Stimulated activated CD8-positive, alpha-beta memory T cell treated with anti-CD3 and anti-CD28 coated beads, Interleukin-4, amount 100 ng/mL, for 4 hours (primary cell): Measurements from ENCODE around the gene MRPS6.

Experiments used
- DNase-seq, 2 donors: peaks; one replicate each; pipeline ENCODE4 v3.0.0-alpha.2; 2020; ENCODE audit warnings: low read depth in 2 of 2, low spot score in 1 of 2

MRPS6 gene

DNA sequence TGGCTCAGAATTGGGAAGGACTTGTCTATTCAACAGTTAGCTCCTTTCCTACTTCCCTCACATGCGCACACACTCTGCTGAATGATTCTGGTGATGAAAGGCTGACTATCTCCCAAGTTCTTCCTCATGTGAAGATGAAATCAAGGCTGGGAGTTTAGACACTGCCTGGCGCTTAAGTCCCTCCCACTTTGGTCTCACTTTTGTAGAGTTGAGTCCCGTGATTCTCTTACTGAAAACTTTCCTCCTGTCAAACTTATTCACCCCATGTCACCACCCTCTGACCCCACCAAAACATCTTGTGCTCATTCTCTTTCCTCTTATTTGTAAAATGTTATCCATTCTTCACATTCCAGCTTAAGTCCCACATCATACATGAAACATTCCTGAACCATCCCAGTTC is 8.4 kb upstream of the MRPS6 start:
- no peak for DNase-seq

DNA sequence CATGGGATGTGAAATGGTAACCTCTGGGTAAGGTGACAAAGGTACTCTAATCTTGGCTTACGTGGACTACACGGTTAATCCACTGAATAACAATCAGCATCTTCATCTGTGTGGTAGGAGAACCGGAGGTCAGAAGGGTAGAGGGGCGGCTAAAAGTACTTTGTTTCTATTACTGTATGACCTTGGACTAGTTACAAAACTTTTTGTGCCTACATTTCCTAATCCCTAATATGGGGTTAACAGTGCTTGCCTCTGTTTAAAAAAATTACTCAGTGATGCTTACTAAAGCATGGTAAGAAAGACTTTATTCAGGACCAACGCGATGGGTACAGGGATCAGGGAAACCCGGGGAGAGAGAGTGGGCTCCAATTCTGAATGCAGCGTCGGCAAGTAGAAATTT is 1.7 kb upstream of the MRPS6 start:
- no peak for DNase-seq

DNA sequence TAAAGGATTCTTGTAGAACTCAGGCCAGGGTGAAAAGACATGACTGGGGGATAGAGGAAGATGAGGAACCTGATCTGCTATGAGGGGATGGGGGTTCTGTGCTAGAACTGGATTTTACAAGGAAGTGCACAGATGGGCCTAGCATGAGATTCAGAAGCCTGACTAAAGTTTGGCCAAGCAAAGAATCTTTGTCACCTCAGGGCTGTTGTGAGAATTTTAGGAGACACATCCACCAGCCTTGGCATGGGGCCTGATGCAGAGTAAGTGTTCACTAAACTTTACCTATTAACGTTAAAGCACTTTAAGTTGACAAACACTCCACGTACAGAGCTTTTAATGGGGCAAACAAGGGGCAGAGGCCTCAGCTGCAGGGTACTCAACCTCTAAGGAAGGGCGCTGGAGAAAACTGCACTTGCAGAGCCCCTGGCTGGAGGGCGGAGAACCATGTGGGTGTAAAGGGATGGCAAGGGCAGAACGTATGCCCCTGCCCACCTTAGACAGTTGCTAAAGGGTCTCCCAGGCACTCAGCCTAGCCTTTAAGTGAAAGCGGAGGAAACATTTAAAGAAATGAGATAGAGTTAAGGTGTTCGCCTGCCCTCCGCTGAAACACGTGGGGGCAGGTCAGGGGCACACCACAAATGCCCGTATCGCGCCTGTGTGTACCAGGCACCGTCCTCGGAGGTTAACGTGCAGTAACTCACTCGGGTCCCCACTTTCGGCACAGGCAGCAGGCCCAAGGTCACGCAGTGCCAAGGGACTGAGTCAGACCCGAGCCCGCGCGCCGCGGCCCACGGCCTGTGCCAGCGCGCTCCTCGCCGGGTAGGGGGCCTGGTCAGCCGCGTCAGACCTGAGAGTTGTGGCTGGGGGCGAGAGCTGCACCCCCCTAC is 990 bp upstream of the MRPS6 start:
- no peak for DNase-seq

DNA sequence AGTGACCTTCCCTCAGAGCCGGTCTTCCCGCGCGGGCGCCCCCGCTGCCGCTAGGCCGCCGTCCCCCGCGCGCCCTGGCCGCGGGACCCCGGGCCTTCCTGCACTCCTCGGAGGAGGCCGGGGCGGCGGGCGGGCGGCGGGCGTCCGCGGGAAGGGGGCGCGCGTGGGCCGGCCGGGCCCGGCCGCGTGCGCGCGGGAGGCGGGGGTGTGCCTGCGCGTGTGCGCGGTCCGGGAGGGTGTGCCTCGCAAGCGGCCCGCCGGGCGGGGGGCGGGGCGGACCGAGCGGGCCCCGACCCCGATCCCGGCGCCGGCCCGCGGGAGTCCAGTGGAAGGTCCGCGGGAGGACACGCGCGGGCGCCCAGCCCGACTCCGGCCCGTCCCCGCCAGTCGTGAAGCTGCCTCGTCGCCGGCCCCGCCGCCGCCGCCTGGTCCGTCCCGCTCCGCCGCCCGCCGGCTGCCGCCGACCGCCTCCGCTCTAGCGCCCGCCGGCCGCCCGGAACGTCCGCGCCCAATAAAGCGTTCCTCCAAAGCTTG is 438 bp downstream of the MRPS6 start:
- DNase-seq: peak in 1 of 2 donors; percentile 19

DNA sequence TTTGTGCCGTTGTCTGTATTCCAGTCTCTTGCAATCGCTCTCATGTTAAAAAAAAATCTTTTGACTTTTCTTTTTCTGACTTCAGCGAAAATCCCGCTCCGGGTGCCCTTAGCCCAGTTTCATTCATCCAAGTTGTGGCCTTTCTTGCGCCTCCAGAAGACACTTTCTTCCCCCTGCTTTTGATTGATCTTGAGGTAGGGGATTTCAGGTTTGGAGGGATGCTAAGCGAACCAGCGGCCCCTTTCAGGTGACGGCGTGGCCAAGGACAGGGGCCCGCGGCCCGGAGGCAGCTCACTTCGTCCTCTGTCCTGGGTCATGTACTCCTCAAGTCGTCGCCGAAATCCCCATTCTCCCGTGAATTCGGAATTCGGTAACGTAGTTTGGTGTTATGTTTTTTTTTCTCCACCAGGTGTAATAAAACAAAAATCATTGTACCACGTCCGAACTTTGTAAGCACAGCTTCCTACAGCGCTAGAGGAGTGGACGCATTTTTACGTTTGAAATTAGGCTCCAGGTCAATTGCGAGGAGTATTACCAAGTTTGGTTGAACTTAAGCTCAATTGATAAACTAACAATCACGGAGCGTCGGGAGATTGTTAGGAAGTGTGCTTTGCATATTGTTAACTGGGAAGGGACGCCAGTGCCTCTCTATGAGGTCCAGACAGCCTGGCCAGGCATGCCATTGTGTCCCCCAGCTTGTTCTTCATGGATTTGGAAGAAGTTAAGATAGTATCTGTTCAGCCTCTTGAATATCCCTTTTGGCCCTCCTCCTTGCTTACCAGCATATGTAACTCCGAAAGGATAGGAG is 1.1 kb downstream of the MRPS6 start:
- no peak for DNase-seq

DNA sequence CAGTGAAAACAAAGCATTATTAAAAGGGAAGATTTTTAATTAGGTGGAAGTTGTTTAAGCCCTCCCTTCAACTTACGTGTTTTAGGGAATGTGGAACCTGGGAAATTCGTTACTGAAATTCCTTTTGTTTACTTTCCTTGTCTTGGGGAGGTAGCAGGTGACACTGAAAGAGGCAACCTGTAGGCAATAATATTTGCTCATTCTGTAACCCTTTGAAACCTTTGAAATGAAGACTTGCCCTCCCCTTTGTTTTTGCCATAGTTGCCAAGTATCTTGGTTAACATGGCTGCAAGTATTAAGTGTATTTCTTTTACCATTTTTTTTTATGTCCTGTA is 1.7 kb downstream of the MRPS6 start:
- no peak for DNase-seq

DNA sequence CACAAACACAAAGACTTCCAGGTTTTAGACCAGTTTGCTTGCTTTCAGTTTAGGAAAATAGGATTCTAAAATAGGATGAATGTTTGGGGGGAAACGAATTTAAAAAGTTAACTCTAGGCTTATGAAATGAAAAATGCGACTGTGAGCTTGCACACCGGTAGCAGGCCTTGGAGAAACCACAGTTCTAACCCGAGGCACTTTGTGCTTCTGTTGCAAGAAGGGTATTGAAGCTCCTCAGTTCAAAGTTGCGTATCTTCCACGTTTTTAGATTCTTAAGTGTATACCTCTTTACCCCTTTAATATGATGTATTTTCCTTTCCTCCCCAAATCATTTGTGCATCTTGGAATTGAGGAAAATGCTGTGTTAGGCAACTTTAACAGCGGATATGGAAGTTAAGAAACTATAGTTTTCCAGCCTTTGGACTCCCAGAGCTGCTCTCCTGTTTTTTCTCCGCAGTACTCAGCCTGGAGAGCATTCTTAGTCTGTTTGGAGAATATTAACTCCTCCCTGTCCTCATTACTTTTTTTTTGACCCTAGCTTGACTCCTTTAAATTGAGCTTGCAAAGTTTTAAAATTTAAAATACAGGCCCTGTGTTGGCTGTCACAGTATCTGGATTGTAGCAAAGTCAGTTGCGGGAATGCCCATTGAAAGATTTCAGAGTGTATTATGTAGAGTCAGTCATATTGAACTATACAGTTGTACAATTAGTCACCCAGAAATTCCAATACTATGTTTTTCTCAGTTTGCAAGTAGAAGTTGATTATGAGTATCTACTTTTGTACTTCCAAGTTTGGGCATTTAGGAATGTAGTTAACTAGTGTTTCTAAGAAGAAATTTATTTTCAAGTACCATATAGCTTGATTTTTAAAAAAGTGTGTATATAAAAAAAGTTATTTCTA is 2.6 kb downstream of the MRPS6 start:
- no peak for DNase-seq

DNA sequence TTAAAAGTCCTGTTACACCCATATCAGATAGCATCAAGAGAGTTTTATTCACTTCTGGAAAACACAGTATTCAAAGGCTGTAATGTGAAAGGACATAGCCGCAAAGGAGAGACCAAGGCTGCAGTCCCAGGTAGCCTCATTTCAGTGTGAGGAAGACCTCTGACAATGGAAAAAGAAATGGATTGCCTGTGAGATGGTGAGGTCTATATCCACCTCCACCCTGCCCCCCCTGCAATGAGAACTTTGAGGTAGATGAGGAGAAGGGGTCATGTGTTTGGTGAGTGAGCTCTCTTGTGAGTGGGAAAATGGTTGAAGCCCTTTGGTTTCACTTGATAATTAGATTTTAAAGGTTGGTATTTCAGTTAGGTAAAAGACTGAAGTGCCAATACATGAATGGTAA is 3.5 kb downstream of the MRPS6 start:
- no peak for DNase-seq

DNA sequence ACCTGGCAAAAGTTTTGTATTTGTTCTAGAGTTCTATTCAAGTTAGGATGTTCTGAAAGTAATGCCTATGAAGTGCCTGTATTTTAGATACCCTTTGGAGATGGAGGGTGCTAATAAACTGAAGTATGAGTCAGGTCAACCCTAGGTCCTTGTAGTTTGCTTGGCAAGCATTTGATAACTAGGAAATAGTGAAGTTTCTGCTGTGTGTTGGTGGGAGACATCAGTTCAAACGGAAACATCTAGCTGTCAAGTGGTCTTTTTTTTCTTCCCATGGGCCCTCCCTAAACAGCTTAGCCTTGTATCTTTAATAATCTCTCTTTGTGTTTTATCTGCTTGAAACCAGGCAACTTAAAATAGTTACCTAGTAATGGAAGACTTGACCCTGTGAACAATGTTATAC is 4.5 kb downstream of the MRPS6 start:
- no peak for DNase-seq

DNA sequence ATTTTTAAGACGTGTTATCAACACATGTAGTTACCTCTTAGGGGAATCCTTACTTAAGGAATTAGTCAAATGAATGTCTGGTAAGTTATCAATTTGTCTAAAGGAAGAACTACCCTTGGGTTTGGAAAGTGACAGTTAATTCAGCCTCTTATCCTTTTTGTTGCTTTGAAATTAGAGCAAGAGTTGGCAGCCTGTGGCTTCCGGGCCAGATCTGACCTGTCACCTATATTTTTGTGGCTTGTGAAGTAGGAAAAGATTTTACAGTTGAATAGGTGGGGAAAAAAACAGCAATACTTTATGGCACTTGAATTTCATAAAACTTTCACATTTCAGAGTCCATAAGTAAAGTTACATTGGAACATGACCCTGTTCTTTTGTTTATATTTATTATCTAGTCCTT is 5.5 kb downstream of the MRPS6 start:
- no peak for DNase-seq

DNA sequence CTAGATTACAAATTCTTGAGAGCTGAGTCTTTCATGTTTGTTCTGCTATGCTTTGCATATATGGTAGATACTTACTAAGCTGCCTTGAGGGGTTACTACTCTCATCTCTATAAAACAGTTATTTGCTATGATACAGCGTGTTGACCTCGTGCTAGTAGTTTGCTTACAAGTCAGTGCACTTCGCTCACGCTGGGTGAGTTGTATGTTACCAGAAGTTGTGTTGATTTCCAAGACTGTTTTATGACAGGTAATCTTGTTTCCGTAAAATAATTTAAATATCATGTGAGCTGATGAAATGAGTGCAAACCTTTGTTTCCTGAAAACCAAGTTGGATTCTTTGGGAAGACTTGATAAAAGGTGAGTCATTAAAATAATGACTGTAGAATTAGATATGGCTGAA is 7.3 kb downstream of the MRPS6 start:
- no peak for DNase-seq

DNA sequence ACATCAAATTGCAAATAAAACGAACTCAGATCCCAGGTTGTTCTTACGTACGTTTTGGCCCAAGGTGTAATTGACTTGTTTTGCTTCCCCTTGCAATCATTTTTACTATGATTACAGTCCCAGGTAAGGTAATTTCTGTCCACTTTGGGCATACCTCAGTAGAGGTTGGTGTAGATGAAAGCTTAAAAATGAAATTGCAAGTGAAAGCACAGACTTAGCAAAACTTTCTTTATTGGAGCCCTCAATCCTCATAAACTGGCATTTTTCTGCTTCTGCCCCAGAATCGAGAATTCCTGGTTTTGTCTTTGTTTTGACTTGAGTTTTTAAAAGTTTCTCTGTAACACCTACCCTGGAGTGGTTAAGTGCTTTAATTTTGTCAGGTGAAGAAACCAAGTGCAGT is 9.4 kb downstream of the MRPS6 start:
- no peak for DNase-seq

DNA sequence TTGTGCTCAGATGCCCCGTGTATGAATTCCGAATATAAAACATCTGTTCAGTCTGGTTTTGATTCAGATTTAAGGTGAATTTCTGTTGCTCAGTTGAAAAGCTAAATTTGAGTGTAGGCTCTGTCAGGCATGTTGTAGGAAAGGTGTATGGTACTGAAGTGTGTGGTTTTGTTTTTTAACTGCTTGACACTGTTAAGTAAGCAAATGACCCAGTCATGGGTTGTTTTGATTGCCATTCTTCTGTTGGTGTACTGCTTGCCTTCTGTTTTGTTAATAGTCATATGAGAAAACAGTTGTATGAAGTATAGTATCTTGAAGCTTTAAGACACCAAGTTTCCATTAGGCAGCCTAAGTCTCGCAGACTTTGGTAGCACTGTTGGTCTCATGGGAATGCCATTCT is 10.0 kb downstream of the MRPS6 start:
- DNase-seq: no peak

DNA sequence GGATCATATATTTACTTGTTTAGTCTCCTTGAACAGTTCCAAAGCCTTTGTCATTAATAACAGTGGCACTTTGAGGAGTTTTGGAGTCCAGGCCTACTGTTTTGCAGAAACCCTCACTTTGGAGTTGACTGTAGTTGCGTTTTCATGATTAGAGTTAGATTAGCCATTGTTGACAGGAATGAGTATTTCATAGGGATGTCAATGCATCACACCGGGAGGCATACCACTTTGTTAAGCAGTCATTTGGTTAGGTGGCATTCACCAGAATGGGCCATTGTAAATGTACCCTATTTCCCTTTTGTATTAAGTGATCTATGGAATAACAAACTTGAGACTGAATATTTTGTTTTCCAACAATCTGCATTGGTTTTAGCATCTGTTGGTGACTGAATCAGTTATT is 11.8 kb downstream of the MRPS6 start:
- DNase-seq: no peak

DNA sequence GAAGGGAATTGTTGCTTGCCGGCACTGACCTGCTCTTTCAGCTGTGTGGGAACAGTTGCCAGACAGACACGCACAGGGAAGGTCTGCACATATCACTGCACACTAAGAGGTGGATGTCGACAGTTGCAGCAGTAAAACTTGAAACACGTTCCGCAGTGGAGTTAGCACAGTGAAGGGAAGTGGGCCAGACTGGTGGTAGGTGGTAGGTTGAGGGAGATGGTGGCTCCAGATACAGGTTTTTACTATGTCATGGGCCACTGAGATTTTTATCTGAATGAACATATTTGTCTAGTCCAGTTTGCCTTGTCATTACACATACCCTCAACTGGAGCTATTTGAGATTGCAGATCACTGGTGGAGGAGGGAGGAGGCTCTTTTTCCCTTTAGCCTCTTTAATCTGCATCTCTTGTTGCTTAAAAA is 13.5 kb downstream of the MRPS6 start:
- no peak for DNase-seq

DNA sequence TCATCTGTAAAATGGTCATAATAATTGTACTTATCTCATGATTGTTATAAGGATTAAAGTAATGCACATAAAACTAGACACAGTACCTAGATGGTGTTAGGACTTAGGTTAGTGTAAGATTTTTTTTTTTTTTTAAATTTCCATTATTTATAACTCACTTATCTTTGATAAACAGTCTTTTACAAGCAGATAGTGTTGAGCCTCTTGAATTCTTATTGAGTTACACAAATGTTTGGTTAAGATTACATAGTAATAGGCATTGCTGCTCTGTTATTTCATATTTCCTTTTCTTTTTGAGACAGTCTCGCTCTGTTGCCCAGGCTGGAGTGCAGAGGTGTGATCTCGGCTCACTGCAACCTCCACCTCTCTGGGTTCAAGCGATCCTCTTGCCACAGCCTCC is 15.4 kb downstream of the MRPS6 start:
- no peak for DNase-seq

DNA sequence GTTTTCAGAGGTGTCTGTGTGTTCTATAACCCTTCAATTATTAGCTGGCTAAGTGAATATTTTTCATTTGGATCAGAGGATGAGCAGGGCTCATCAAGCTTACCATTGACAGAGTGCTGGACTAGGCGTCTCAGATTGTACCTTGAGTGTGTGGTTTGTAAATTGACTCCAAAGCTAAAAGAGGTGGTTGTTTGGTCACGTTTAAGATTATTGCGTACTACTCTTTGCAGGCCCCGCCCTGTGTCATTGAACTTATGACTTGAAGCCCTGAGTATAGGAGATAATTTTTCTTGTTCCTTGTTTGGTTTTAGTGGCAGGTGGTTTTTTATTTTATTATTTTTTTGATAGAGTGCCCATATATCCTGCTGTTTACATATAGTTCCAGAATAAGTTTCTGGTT is 17.7 kb downstream of the MRPS6 start:
- no peak for DNase-seq

DNA sequence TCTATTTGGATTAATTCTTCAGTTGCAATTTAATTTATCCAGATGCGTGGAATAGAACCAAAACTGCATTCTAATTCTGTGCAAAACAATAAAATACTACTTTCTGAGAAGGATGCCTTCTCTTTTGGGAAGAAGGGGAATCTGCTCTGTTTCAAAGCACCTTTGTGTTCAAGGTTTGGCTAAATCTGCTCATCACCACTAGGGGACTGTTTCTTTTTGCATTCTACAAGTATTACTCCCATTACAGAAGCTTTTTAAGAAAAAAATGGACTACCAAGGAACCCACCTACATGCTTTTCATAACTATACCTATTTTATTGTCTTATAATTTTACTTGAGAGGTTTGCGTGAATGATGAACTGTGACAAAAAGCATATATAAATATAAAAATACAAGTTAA is 18.2 kb downstream of the MRPS6 start:
- DNase-seq: no peak

DNA sequence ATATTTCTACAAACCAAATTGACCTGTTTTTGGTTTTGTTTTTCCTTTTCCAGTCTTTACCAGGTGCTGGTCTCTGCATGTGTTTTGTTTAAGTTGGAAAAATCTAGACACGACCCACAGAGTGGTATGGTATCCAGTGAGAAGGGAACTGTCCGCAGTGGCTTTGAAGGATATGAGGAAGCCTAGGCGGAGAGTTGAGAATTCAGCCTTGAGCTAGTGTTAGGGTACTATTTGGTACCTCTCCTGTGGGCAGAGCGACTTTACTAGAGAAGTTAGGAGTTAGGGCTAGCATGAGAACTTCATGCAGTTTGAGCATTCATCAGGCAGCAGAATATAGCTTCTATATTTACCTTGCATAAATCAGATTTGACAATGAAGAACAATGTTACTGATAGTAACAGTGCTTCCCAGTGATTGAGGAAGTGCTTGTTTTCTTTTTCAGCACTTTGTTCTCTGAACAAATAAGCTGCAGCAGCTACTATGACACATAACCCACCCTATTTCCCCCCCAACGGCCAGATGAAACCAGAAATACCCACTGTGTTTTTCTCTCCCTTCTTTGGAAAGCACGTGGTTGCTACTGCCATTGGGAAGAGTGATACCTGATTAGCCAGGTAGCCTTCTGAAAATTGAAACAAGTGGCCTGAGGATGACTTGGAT is 19.0 kb downstream of the MRPS6 start:
- DNase-seq: no peak

DNA sequence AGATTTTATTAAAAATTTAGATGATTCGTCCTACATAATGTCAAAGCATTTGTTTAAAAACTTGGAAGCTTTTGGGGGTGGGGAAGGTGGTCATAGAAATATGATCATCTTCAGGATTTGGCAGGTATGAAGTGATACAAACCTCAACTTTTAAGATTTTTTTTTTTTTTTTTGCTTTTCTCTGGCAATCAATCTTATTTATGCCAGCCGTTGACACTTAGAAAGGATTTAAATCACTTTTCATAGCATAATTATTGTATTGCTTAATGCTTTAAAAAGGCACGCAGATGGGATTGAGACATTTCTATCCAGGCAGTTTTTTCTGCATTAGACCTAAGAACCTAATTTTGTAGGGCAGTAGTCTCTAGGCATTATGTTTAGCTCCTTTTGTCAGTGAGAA is 19.7 kb downstream of the MRPS6 start:
- no peak for DNase-seq

DNA sequence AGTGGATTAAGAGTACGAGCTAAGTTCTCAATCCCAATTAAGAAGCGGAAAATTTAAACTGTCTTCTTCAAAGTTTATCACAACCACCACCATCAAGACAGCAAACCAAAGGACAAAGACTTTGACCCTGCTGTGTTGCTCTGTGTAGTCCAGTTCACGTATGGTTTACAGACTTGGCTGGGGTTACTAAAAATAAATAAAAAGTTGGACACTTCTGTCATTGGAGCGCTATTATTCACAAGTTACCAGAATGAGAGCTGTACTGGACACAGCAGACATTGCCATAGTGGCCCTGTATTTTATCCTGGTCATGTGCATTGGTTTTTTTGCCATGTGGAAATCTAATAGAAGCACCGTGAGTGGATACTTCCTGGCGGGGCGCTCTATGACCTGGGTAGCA is 21.6 kb downstream of the MRPS6 start:
- no peak for DNase-seq
